Muscle of arm (tissue), 12 donors: ENCODE data around the gene OGFR. TPM values are rescaled to one million over a fixed set of nuclear protein-coding genes. Genes with fewer than 3 reads are reported as not detected.

Source experiments
- DNase-seq: peaks from one replicate; pipeline ENCODE4 v3.0.0-alpha.2; 2013
- polyA plus RNA-seq, 12 donors: library from polyadenylated mRNA; unstranded; fragments of 120-200 nt; gene quantifications; one replicate each; pipeline ENCODE4 v1.2.1, GENCODE V29; 2013; ENCODE audit not compliant: insufficient read length in 12 of 12

Gene OGFR
- polyA plus RNA-seq, 12 donors: 12.0 to 27.2 (median 14.5) TPM; not detected in 1

DNA sequence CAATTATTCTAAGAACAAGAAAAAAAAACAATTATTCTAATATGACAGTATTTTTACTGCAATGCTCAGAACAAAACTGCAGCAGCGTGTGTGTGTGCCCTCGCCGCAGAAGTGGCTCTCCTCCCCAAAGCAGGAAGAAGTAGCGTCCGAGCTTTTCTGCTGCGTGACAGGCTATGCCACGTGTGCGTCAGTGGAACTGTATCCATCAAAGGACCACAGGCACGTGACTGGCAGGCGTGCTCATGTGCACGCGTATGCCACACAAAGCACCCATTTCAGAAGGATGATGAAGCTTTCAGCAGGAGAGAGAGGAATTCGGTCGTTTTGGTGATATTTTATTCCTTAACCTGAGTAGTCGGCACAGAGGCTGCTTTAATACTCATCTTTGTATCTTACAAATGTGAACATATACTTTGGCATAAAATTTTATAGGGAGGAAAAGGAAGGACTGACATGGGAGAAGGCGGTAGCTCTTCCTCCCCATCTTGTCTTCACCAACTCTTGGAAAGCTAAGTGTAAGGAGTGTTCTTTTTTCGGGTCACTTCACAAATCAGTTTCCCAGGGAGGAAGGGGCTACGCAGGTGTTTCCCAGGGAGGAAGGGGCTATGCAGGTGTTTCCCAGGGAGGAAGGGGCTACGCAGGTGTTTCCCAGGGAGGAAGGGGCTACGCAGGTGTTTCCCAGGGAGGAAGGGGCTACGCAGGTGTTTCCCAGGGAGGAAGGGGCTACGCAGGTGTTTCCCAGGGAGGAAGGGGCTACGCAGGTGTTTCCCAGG lies 53.6 kb downstream of the OGFR start:
- no peak for DNase-seq

DNA sequence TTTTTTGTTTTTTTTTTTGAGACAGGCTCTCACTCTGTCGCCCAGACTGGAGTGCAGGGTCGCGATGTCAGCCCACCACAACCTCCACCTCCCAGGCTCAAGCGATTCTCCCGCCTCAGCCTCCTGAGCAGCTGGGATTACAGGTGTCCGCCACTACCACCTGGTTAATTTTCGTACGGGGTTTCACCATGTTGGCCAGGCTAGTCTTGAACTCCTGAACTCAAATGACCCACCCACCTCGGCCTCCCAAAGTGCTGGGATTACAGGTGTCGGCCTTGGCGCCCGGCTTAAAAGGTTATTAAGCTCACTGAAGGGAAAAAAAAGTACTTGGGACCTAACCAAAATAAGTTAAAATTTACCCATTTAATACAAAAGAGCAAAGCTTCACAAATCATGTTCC lies 55.1 kb downstream of the OGFR start:
- no peak for DNase-seq

DNA sequence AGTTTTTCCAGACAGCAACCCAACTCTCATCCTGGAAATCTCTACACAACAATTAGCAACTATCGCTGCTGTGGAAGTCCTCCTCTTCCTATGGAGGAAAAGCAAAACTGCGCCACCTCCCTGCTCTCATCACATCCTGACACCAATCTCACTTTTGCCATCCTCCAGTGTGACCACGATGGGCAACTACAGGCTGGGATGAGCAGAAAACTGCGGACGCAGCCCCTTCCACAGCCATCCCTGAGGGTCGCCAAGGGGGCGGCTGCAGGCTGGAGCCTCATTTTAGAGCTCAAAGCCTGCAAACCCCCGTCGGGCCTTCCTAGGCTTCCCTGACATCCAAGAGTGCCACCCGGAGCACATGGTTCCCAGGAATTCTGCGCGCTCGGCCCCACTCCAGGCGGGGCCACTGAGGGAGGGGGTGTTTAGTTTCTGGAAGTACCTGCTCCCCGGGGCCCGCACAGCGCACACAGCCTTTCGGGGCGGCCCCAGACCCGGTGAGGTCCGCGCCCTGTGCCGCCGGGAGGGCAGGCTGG lies 55.8 kb downstream of the OGFR start:
- DNase-seq: peak; percentile 25

DNA sequence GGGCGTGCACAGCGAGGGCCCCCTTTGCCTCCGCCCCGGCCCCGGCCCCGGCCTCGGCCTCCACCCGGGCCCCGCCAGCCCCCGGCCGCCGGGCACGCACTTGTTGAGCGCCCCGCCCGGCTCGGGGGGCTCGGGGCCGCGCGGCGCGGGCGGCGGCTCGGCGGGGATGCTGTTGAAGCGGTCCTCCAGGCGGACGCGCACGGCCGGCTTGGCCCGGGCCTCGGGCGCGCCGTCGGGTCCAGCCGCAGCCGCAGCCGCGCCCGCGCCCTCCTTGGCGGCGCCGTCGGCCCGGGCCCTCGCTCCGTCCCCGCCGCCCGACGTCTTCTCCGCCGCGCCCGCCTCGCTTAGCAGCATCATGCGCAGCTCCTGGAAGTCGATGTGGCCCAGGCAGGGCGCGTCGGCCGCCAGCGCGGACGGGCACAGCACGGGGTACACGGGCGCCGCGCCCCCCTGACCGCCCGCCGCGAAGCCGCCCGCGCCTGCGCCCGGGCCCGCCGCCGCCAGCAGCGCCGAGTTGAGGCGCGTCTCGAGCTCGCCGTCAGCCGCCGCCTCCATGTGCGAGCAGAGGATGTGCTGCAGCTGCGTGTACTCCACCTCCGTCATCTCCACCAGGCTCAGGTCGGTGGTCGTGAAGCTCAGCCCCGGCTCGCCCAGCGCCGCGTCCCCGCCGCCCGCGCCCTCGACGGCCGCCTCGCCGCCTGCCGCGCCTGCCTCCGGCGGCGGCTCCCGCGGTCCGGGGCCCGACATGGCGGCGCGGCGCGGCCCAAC lies 56.5 kb downstream of the OGFR start:
- no peak for DNase-seq

DNA sequence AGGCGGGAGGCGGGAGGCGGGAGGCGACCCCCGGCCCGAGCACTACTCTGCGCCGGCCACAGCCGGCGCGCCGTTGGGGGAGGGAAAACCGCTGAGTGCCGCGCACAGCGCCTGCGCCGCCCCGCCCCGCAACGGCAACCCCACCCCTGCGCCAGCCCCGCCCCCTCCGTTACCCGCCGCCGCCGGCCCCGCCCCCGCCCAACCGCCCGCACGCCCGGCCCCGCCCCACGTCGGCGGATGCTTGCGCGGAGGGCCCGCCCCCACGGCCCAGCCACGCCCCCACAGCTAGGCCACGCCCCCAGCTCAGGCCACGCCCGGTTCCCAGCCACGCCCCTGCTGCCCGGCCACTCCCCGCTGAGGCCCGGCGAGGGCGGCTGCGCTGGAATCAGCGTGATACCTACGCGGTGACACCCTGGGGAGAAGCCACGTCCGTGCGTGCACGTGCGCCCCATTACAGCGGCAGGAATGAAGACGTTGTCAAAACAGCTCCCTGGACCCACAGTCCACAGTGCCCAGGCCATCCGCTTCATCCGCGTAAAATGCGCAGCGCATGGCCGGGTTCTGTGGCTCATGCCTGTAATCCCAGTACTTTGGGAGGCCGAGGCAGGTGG lies 57.2 kb downstream of the OGFR start, which contains the start of gene TCFL5:
TCFL5 (minus strand) TSS at position 97 of the 611 bp plus-strand sequence. CDS start 152 bp downstream, outside the sequence.
- DNase-seq: peak; percentile 76

Other genes starting within 250 kb of the OGFR start
- gene SLCO4A1, start 162.3 kb upstream of the OGFR start, polyA plus RNA-seq: 1 to 10 TPM in 2 of 12 donors, under 1 TPM in 8, not detected in 2; 0.34 to 2.1 (median 0.60) TPM
- under 1 TPM in 9 of 12 donors, not detected in 3; 0.04 to 0.24 (median 0.14) TPM for gene NTSR1, start 96.0 kb upstream of the OGFR start, polyA plus RNA-seq
- gene MRGBP, start 8.4 kb upstream of the OGFR start, polyA plus RNA-seq: 10 to 100 TPM in 5 of 12 donors, 1 to 10 TPM in 6, not detected in 1; 7.3 to 16.3 (median 9.5) TPM
- gene COL9A3, start 12.2 kb downstream of the OGFR start, polyA plus RNA-seq: 10 to 100 TPM in 7 of 12 donors, 1 to 10 TPM in 4, not detected in 1; 4.5 to 24.9 (median 11.0) TPM
- gene TCFL5, start 57.0 kb downstream of the OGFR start, polyA plus RNA-seq: 10 to 100 TPM in 3 of 12 donors, 1 to 10 TPM in 7, not detected in 2; 7.3 to 15.2 (median 9.0) TPM
- 10 to 100 TPM in 11 of 12 donors, not detected in 1; 33.5 to 69.0 (median 37.7) TPM for gene DIDO1, start 121.7 kb downstream of the OGFR start, polyA plus RNA-seq
- gene GID8, start 133.3 kb downstream of the OGFR start, polyA plus RNA-seq: 10 to 100 TPM in 11 of 12 donors, not detected in 1; 19.3 to 42.9 (median 30.1) TPM
- 10 to 100 TPM in 1 of 12 donors, 1 to 10 TPM in 4, under 1 TPM in 6, not detected in 1; 0.67 to 14.5 (median 0.86) TPM for gene SLC17A9, start 147.9 kb downstream of the OGFR start, polyA plus RNA-seq
- gene BHLHE23, start 202.1 kb downstream of the OGFR start, polyA plus RNA-seq: under 1 TPM in 1 of 12 donors, not detected in 11; 0.16 TPM